H1 (cell line): Measurements from ENCODE around the gene JOSD2. TPM values are rescaled to one million over a fixed set of nuclear protein-coding genes. Genes with fewer than 3 reads are reported as not detected.

Experiments
- CTCF ChIA-PET: fragments of 300-600 bp; sonication (Branson Sonifier 250); formaldehyde crosslinking; loops from one replicate; lab custom pipeline; 2021; ENCODE audit not compliant: partially characterized antibody; lab: Charles Lee
- POLR2A ChIA-PET: fragments of 300-600 bp; sonication (Branson Sonifier 250); formaldehyde crosslinking; loops from one replicate; lab custom pipeline; 2021; ENCODE audit warnings: inconsistent platforms; ENCODE audit not compliant: partially characterized antibody; lab: Charles Lee
- DNase-seq, 2 experiments: peaks; one replicate each; pipeline versions ENCODE4 v3.0.0 to v3.0.0-alpha.2; 2010 to 2022; ENCODE audit warnings: low spot score in 2 of 2, low read depth in 1 of 2, mixed read lengths in 1 of 2
- FAIRE-seq: peaks from 2 replicates; lab custom pipeline; 2011; peaks lifted over from hg19 to GRCh38; lab: Jason Lieb, UNC
- H2AFZ ChIP-seq: 2 replicates; pipeline ENCODE4 v1.8.1; 2012; ENCODE audit warnings: low read length, inconsistent platforms
- H2AK5ac ChIP-seq: 2 replicates; pipeline ENCODE4 v1.6.1; 2013; ENCODE audit warnings: low read depth, low read length
- H2BK120ac ChIP-seq: replicated peaks from 2 replicates; pipeline ENCODE3; 2013; ENCODE audit warnings: low read depth, low read length, inconsistent platforms
- H2BK12ac ChIP-seq: 2 replicates; pipeline ENCODE4 v1.6.1; 2013; ENCODE audit warnings: low read depth, low read length
- H2BK15ac ChIP-seq: 2 replicates; pipeline ENCODE4 v1.6.1; 2013; ENCODE audit warnings: low read length
- H2BK20ac ChIP-seq: 2 replicates; pipeline ENCODE4 v1.6.1; 2013; ENCODE audit warnings: low read length
- H2BK5ac ChIP-seq: 2 replicates; pipeline ENCODE4 v1.6.1; 2013; ENCODE audit warnings: low read depth, low read length
- H3K14ac ChIP-seq: 2 replicates; pipeline ENCODE4 v1.6.1; 2013; ENCODE audit warnings: inconsistent platforms; ENCODE audit not compliant: insufficient read length
- H3K18ac ChIP-seq: 2 replicates; pipeline ENCODE4 v1.6.1; 2013; ENCODE audit warnings: low read length; ENCODE audit errors: extremely low read depth
- H3K23ac ChIP-seq: 2 replicates; pipeline ENCODE4 v1.6.1; 2013; ENCODE audit warnings: inconsistent platforms; ENCODE audit not compliant: insufficient read length
- H3K23me2 ChIP-seq: 2 replicates; pipeline ENCODE4 v1.6.1; 2013; ENCODE audit warnings: low read depth, low read length
- H3K27ac ChIP-seq: 2 replicates; pipeline ENCODE4 v1.6.1; 2011; ENCODE audit warnings: low read depth, low read length, inconsistent platforms
- H3K27me3 ChIP-seq, 4 experiments: replicated peaks in 1 of 4; 1 replicate in 1 of 4; 2 replicates in 3 of 4; pipeline versions ENCODE4 v1.6.1 to v1.8.1; 2011 to 2013; ENCODE audit warnings: low read length in 3 of 4, mild to moderate bottlenecking in 3 of 4, inconsistent platforms in 2 of 4, mixed read lengths in 2 of 4, moderate library complexity in 1 of 4; ENCODE audit not compliant: control insufficient read depth in 3 of 4, insufficient read depth in 3 of 4; ENCODE audit errors: extremely low read depth in 1 of 4
- H3K36me3 ChIP-seq, 4 experiments: 2 replicates each; pipeline versions ENCODE4 v1.6.1 to v1.8.1; 2011 to 2013; ENCODE audit warnings: mild to moderate bottlenecking in 4 of 4, low read length in 3 of 4, moderate library complexity in 2 of 4, control low read depth in 1 of 4, inconsistent platforms in 1 of 4; ENCODE audit not compliant: insufficient read depth in 4 of 4, control insufficient read depth in 2 of 4
- H3K4ac ChIP-seq: replicated peaks from 2 replicates; pipeline ENCODE3; 2013; ENCODE audit warnings: low read length, low read depth, mixed read lengths, inconsistent platforms; ENCODE audit not compliant: insufficient read length
- H3K4me1 ChIP-seq, 4 experiments: replicated peaks in 1 of 4; 1 replicate in 1 of 4; 2 replicates in 3 of 4; pipeline versions ENCODE4 v1.6.1 to v1.8.1; 2011 to 2013; ENCODE audit warnings: low read length in 3 of 4, inconsistent platforms in 2 of 4, mixed read lengths in 1 of 4; ENCODE audit not compliant: insufficient read depth in 4 of 4, control insufficient read depth in 3 of 4
- H3K4me2 ChIP-seq, 2 experiments: 2 replicates each; pipeline versions ENCODE4 v1.6.1 to v1.8.1; 2011 to 2013; ENCODE audit warnings: low read depth in 2 of 2, low read length in 2 of 2, control low read depth in 1 of 2, inconsistent platforms in 1 of 2, mild to moderate bottlenecking in 1 of 2; ENCODE audit not compliant: insufficient read depth in 1 of 2
- H3K4me3 ChIP-seq, 4 experiments: fragments of 200-600, 300-600 bp in 1 of 4; sonication (generic), shearing (Covaris generic), sonication (Bioruptor Twin) in 1 of 4; 2 replicates each; pipeline versions ENCODE4 v1.5.1 to v1.8.1; 2011 to 2016; ENCODE audit warnings: low read length in 4 of 4, low read depth in 3 of 4, control low read depth in 2 of 4, inconsistent platforms in 2 of 4, mild to moderate bottlenecking in 2 of 4, mixed read lengths in 1 of 4, moderate library complexity in 1 of 4; ENCODE audit not compliant: insufficient read depth in 2 of 4; ENCODE audit errors: extremely low read depth in 1 of 4
- H3K56ac ChIP-seq: replicated peaks from 2 replicates; pipeline ENCODE3; 2013; ENCODE audit warnings: low read depth, mild to moderate bottlenecking, mixed read lengths, low read length, inconsistent platforms; ENCODE audit not compliant: insufficient read length
- H3K79me1 ChIP-seq: 2 replicates; pipeline ENCODE4 v1.6.1; 2013; ENCODE audit warnings: low read depth, low read length, control low read depth
- H3K79me2 ChIP-seq, 2 experiments: 2 replicates each; pipeline versions ENCODE4 v1.6.1 to v1.8.1; 2012 to 2013; ENCODE audit warnings: low read length in 2 of 2, mild to moderate bottlenecking in 2 of 2, inconsistent platforms in 1 of 2; ENCODE audit not compliant: insufficient read depth in 2 of 2, control insufficient read depth in 1 of 2
- H3K9ac ChIP-seq, 4 experiments: replicated peaks in 1 of 4; 1 replicate in 1 of 4; 2 replicates in 3 of 4; pipeline versions ENCODE4 v1.6.1 to v1.8.1; 2011 to 2013; ENCODE audit warnings: low read depth in 3 of 4, low read length in 3 of 4, control low read depth in 2 of 4, mild to moderate bottlenecking in 2 of 4, moderate library complexity in 2 of 4, inconsistent platforms in 1 of 4; ENCODE audit errors: extremely low read depth in 1 of 4
- H3K9me3 ChIP-seq, 2 experiments: 2 replicates each; pipeline versions ENCODE4 v1.6.1 to v1.8.1; 2012 to 2013; ENCODE audit warnings: mild to moderate bottlenecking in 2 of 2, moderate library complexity in 2 of 2, control low read depth in 1 of 2, inconsistent platforms in 1 of 2, low read depth in 1 of 2, low read length in 1 of 2, mixed read lengths in 1 of 2; ENCODE audit not compliant: insufficient read depth in 2 of 2
- H4K20me1 ChIP-seq, 2 experiments: replicated peaks in 1 of 2; 2 replicates each; pipeline versions ENCODE3 to v1.8.1; 2011 to 2013; ENCODE audit warnings: inconsistent platforms in 2 of 2, low read length in 2 of 2, mild to moderate bottlenecking in 1 of 2; ENCODE audit not compliant: insufficient read depth in 2 of 2, control insufficient read depth in 1 of 2
- H4K5ac ChIP-seq: 2 replicates; pipeline ENCODE4 v1.6.1; 2013; ENCODE audit warnings: low read length, low read depth, mixed read lengths, inconsistent platforms; ENCODE audit not compliant: insufficient read length
- H4K8ac ChIP-seq: 2 replicates; pipeline ENCODE4 v1.8.0; 2013; ENCODE audit warnings: mild to moderate bottlenecking, moderate library complexity, low read length, inconsistent platforms; ENCODE audit not compliant: insufficient read depth; ENCODE audit errors: extremely low read depth
- H4K91ac ChIP-seq: replicated peaks from 2 replicates; pipeline ENCODE3; 2013; ENCODE audit warnings: low read length, mixed read lengths, inconsistent platforms; ENCODE audit not compliant: insufficient read length
- CHD1 ChIP-seq: IDR thresholded peaks from 2 replicates; pipeline ENCODE4 v1.6.1; 2012; ENCODE audit warnings: low read depth, low read length, improper control_type of control experiment
- EP300 ChIP-seq, 2 experiments: IDR thresholded peaks; 1 replicate in 1 of 2; 2 replicates in 1 of 2; pipeline ENCODE4 v1.6.1; 2011 to 2012; ENCODE audit warnings: low read depth in 2 of 2, low read length in 2 of 2, mild to moderate bottlenecking in 2 of 2, borderline replicate concordance in 1 of 2, inconsistent platforms in 1 of 2, moderate library complexity in 1 of 2
- JUN ChIP-seq: IDR thresholded peaks from 2 replicates; pipeline ENCODE4 v1.6.1; 2011; ENCODE audit warnings: low read depth, mild to moderate bottlenecking, improper control_type of control experiment, low read length
- KDM4A ChIP-seq: IDR thresholded peaks from one replicate; pipeline ENCODE4 v1.7.1; 2012; ENCODE audit warnings: low read depth, mild to moderate bottlenecking, moderate library complexity, low read length, inconsistent platforms; ENCODE audit not compliant: severe bottlenecking
- MAFK ChIP-seq: IDR thresholded peaks from 2 replicates; pipeline ENCODE4 v1.6.1; 2012; ENCODE audit warnings: low read depth, mild to moderate bottlenecking, improper control_type of control experiment, low read length
- POLR2AphosphoS5 ChIP-seq: IDR thresholded peaks from 2 replicates; pipeline ENCODE4 v1.6.1; 2011; ENCODE audit warnings: low read depth, low read length
- SUZ12 ChIP-seq: fragments of 200-600 bp; sonication (generic); IDR thresholded peaks from 2 replicates; pipeline ENCODE4 v1.6.1; 2012; ENCODE audit warnings: mild to moderate bottlenecking, inconsistent platforms, low read length, moderate library complexity, mixed read lengths
- WGBS, 2 experiments: shearing (Covaris generic) in 1 of 2; methylation state at CpG; one replicate each; pipeline versions ENCODE4 v1.1.6 to v1.1.7; 2013 to 2015; ENCODE audit warnings: low lambda C conversion rate in 2 of 2, mixed read lengths in 2 of 2, inconsistent platforms in 1 of 2, low coverage in 1 of 2, missing lambda C conversion rate in 1 of 2; ENCODE audit not compliant: insufficient replicate concordance in 2 of 2, insufficient coverage in 1 of 2, insufficient read length in 1 of 2; ENCODE audit errors: extremely low coverage in 1 of 2, missing lambda C conversion rate in 1 of 2; 5-methylcytosine and 5-hydroxymethylcytosine counted together
- polyA plus RNA-seq, 7 experiments: library from polyadenylated mRNA; depleted of rRNA in 3 of 7; stranded (reverse) in 5 of 7; unstranded in 2 of 7; fragments of >200 nt in 5 of 7; fragments of 200-250 nt in 2 of 7; gene quantifications; 1 replicate in 5 of 7; 2 replicates in 1 of 7; 4 replicates in 1 of 7; pipeline versions ENCODE4 v1.2.1 to v1.2.3, GENCODE V29; 2011 to 2013; ENCODE audit warnings: missing spikeins in 2 of 7, mixed read lengths in 2 of 7
- total RNA-seq: library from RNA; stranded (reverse); fragmentation: NEBNext Ultra II Directional; extraction: Animal tissue kit (Norgen Biotek cat#: 25700); gene quantifications from 2 replicates; pipeline ENCODE4 v1.2.1, GENCODE V29; 2021
- TF ChIP-seq, protein P1 (sequence below), 3 experiments: IDR thresholded peaks; 1 replicate in 2 of 3; 2 replicates in 1 of 3; pipeline versions ENCODE4 v1.5.1 to v1.6.1; 2011; ENCODE audit warnings: low read length in 3 of 3, mild to moderate bottlenecking in 3 of 3, inconsistent platforms in 2 of 3, low read depth in 1 of 3, moderate library complexity in 1 of 3; ENCODE audit not compliant: insufficient read depth in 1 of 3; ENCODE audit errors: control extremely low read depth in 1 of 3
- TF ChIP-seq, protein P2 (sequence below): IDR thresholded peaks from 2 replicates; pipeline ENCODE4 v1.6.1; 2012; ENCODE audit warnings: low read length, inconsistent platforms

The JOSD2 gene
- total and polyA plus RNA-seq, 2 of the 8 experiments (the other 6 are each of a cell fraction or from before 2014, with no cell fraction given), result 1.9 to 6.6 TPM

GRCh38 chr19:50509366-50509765 lies 1.6 kb downstream of the JOSD2 start:
- Histone ChIP-seq H2BK120ac (no peak overlapping the region), H4K20me1 (peaks cover 1 to 2% of the 10 kb centered on the region in 2 experiments), H3K9ac (no peak overlapping the region), H3K4ac (no peak overlapping the region), H3K79me1 (no peaks in the 10 kb centered on the region; the same call in 1 of the 2 replicates), H3K27ac (no peak overlapping the region), H3K14ac (no peak overlapping the region), H4K5ac (no peak overlapping the region), H3K23ac (no peak overlapping the region), H2BK20ac (no peak overlapping the region), H2BK5ac (no peak overlapping the region), H3K36me3 (no peaks in the 10 kb centered on the region), H3K79me2 (no peaks in the 10 kb centered on the region), H2AFZ (no peak overlapping the region), H3K56ac (no peak overlapping the region), H3K9me3 (no peaks in the 10 kb centered on the region), H3K4me2 (no peak overlapping the region), H3K27me3 (peaks cover 0 to 23% (median 13%) of the 10 kb centered on the region in 4 experiments; a peak in 5 of 7 replicates), H2BK12ac (no peak overlapping the region), H4K91ac (no peak overlapping the region), H2AK5ac (no peak overlapping the region), H3K23me2 (no peaks in the 10 kb centered on the region; the same call in 1 of the 2 replicates), H4K8ac (no peak overlapping the region), H3K18ac (no peak overlapping the region), H3K4me1 (peaks cover 0 to 6% (median 4%) of the 10 kb centered on the region in 4 experiments; a peak in 4 of 7 replicates), H2BK15ac (no peak overlapping the region), H3K4me3 (no peak overlapping the region)
- ChIA-PET CTCF (interaction anchor here (0.8 to 4.0 kb wide), 6 partner anchors 10 to 46 kb away, joined by 3 to 17 read pairs (median 8); no protein-coding TSS in a partner anchor), POLR2A (interaction anchor here (1.0 to 2.0 kb wide), 3 partner anchors 9 to 20 kb away, joined by 3 to 4 read pairs (median 4); no protein-coding TSS in a partner anchor)
- DNase-seq (no peak), FAIRE-seq (no peak)
- 86% methylated on average over 11 of the region's 11 CpGs; no CpG with 5 or more reads in 1 of the 2 experiments for WGBS, 2 experiments
- TF ChIP-seq CHD1 (no peak), JUN (no peak), SUZ12 (no peak), MAFK (no peak), POLR2AphosphoS5 (no peak), EP300 (IDR thresholded peaks at IDR 0.05; ENCODE audit: borderline replicate concordance in 1 of 2, low read depth in 2 of 2, low read length in 2 of 2) (no peak), KDM4A (no peak)
- TF ChIP-seq, protein P1, sequence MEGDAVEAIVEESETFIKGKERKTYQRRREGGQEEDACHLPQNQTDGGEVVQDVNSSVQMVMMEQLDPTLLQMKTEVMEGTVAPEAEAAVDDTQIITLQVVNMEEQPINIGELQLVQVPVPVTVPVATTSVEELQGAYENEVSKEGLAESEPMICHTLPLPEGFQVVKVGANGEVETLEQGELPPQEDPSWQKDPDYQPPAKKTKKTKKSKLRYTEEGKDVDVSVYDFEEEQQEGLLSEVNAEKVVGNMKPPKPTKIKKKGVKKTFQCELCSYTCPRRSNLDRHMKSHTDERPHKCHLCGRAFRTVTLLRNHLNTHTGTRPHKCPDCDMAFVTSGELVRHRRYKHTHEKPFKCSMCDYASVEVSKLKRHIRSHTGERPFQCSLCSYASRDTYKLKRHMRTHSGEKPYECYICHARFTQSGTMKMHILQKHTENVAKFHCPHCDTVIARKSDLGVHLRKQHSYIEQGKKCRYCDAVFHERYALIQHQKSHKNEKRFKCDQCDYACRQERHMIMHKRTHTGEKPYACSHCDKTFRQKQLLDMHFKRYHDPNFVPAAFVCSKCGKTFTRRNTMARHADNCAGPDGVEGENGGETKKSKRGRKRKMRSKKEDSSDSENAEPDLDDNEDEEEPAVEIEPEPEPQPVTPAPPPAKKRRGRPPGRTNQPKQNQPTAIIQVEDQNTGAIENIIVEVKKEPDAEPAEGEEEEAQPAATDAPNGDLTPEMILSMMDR (IDR thresholded peaks at IDR 0.05; ENCODE audit: control extremely low read depth in 1 of 3, insufficient read depth in 1 of 3, low read depth in 1 of 3, low read length in 3 of 3), result no peak
- TF ChIP-seq, protein P2, sequence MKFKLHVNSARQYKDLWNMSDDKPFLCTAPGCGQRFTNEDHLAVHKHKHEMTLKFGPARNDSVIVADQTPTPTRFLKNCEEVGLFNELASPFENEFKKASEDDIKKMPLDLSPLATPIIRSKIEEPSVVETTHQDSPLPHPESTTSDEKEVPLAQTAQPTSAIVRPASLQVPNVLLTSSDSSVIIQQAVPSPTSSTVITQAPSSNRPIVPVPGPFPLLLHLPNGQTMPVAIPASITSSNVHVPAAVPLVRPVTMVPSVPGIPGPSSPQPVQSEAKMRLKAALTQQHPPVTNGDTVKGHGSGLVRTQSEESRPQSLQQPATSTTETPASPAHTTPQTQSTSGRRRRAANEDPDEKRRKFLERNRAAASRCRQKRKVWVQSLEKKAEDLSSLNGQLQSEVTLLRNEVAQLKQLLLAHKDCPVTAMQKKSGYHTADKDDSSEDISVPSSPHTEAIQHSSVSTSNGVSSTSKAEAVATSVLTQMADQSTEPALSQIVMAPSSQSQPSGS, result no peak
